Retinal pigment epithelial cell (primary cell): Measurements from ENCODE around the gene RIC3.

Experiments
- DNase-seq: peaks from one replicate; pipeline ENCODE4 v3.0.0-alpha.2; 2010; ENCODE audit warnings: low read depth
- H3K4me3 ChIP-seq: 2 replicates; pipeline ENCODE4 v1.5.1; 2011; ENCODE audit warnings: mild to moderate bottlenecking, low read length, control low read depth, moderate library complexity
- TF ChIP-seq, protein P1 (sequence below): conservative IDR thresholded peaks from 2 replicates; pipeline ENCODE4 v1.5.1; 2011; ENCODE audit warnings: low read depth, low read length, control low read depth, inconsistent platforms

The RIC3 gene

DNA sequence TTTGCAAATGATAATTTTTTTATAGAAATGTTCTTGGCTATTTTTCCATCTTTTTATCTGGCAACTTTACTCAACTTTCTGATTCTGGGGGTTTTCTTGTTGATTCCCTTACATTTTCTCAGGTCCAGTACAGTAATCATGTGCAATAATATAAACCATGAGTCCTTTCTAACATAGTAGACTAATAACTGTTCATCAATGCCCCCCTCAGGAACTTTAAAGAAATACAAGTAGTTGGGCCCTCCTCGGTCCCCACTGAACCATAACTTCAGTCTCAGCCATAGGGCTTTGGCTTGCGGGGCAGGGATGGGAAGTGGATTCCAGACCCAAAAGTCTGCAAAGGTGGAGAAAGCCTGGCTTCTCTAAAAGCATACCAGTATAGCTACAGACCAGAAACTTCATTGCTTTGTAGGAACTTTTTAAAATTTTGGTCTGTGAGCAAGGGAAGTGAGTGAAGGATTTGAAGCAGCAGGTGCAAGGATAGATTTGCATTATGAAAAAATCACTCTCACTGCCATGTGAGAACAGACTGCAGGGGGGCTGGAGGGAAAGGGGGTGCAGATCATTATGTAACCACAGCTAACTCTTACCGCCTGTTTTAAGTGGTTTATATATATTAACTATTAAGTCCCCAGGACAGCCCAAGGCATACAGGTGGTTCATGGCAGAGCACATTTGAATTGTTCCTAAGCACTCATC is 98.3 kb downstream of the RIC3 start:
- TF ChIP-seq, protein P1, sequence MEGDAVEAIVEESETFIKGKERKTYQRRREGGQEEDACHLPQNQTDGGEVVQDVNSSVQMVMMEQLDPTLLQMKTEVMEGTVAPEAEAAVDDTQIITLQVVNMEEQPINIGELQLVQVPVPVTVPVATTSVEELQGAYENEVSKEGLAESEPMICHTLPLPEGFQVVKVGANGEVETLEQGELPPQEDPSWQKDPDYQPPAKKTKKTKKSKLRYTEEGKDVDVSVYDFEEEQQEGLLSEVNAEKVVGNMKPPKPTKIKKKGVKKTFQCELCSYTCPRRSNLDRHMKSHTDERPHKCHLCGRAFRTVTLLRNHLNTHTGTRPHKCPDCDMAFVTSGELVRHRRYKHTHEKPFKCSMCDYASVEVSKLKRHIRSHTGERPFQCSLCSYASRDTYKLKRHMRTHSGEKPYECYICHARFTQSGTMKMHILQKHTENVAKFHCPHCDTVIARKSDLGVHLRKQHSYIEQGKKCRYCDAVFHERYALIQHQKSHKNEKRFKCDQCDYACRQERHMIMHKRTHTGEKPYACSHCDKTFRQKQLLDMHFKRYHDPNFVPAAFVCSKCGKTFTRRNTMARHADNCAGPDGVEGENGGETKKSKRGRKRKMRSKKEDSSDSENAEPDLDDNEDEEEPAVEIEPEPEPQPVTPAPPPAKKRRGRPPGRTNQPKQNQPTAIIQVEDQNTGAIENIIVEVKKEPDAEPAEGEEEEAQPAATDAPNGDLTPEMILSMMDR: peak; percentile 48
- DNase-seq: no peak

DNA sequence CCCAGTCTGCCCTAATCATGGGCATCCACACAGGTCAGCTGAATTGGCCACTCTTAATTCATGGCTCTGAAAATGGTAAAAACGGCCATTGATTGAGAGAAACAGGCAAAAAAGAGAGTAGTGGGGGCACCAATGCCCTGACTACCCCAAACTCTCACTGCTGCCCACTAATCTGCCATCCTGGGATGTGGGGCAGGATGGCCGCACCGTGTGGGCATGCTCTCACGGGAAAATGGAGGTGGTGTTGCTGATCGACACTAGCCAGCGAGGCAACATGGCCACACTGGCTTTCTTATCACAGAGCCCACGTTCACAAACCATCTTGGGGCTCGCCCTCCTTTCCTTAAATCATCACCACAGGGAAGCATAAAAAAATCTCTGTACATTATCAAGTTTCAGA is 99.1 kb downstream of the RIC3 start:
- no peak overlapping the region for H3K4me3 ChIP-seq
- TF ChIP-seq, protein P1: no peak
- no peak for DNase-seq

More for the DNA sequence above, 98.3 kb downstream of the RIC3 start:
- H3K4me3 ChIP-seq: no peak overlapping the region

DNA sequence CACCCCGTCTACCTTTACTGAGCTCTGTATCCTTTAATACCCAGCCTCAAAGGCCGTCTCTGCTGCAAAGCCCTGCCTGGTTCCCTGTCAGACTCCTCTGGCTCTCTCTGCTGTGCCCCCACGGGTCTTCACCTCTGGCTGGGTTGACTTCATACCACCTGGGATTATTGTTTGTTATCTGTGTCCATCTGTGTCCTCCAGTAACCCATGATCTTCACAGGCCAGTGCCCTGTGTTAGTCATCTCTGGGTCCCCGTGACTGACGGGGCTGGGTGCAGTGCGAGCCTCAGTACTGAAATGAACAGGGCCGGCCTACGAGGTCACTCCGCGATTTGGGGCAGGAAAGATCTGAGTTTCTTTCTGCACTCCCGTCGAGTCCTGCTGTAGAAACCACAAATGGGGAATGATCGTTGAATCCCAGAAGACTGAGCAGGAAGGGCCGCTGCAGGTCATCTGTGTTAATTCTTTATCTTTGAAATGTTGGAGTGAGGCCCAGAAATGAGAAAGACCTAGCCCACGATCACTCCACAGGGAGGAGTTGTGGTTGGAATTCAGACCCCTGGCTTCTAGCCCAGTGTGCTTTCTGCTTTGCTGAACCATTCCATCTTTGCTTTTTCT is 100.1 kb downstream of the RIC3 start:
- DNase-seq: peak; percentile 68
- no peak overlapping the region for H3K4me3 ChIP-seq

DNA sequence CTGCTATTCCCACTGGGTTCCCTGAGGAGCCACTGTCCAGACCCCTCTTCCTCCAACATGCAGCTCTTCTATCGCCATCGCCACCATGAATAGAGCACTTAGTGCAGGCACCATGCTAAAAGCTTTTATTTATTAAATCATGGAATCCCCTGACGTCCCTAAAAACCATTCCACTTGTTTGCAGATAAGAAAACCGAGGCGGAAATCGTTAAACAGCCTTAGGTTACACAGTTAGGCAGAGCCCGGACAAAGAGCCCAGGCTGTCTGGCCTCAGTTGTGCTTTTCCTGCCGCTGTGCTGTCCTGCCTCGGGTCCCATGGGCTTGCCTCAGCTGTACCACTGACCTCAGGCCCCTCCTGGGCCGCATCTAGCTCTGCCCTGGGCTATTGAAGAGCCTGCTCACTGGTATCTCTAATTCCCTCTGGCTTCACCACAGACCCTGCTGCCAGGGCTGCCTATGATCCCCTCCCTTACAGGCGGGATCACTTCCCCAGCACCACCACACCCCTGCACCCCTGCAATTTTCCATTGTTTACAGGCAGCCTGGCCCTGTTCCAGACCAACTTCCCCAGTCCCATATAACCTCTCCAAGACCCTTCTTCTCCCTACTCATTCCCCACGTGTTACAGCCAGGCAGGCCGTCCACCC is 100.8 kb downstream of the RIC3 start:
- no peak overlapping the region for H3K4me3 ChIP-seq
- DNase-seq: no peak
- TF ChIP-seq, protein P1: no peak

More for the DNA sequence above, 100.1 kb downstream of the RIC3 start:
- TF ChIP-seq, protein P1: no peak

DNA sequence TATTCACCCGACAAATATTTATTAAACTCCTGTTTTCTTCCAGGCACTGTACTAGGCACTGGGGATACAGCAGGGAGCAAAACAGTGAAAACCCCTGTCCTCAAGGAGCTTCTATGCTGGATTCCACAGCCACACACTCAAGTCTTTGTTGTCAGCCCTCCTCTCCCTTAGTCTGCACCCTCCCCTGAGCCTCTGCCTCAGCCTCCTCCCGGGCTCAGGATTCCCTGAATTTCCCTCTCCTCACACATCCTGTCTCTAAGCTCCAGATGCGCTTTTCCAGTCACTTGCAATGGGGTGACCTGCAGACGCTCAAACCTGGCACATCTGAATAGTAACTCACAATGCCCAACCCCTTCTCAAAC is 101.3 kb downstream of the RIC3 start:
- H3K4me3 ChIP-seq: no peak overlapping the region
- no peak for DNase-seq
- TF ChIP-seq, protein P1: no peak

DNA sequence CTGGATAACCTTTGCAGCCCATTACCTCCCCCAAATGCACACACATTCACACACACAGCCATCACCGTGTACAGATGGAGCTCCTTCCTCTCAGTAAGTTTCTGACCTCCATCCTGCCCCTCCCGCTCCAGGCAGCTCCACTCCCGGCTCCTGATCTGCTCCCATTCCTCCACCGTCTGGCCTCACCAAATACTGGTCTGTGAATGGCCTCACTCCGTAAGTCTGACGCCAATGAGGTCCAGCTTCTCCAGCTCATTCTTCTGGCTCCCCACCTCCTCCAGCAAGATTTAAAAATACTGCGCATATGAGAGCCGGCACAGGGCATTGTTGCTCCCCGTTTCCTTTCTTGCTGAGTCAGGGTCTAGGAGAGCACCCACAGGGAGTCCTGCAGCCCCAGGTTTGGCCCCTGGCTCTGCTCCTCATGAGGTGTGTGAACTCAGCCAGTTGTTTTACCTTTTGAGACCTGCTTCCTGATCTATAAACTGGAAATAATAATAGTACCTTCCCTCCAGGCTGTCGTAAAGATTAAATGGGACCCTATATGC is 101.8 kb downstream of the RIC3 start:
- TF ChIP-seq, protein P1: no peak
- no peak overlapping the region for H3K4me3 ChIP-seq
- DNase-seq: no peak
